RWPE2 (cell line): ENCODE results near the gene BCLAF1.

ENCODE experiments used
- ATAC-seq: fragments of 200-7000 bp; cut with Tn5 transposase; 3 replicates; pipeline ENCODE4 v1.9.1; 2021; ENCODE audit warnings: low read depth
- DNase-seq: peaks from one replicate; pipeline ENCODE4 v3.0.0-alpha.2; 2020; ENCODE audit warnings: low spot score
- H3K27ac ChIP-seq: fragments of 450-650 bp; 2 replicates; pipeline ENCODE4 v1.5.1; 2017; ENCODE audit warnings: mild to moderate bottlenecking; ENCODE audit not compliant: poor library complexity, severe bottlenecking
- H3K27me3 ChIP-seq: fragments of 250-450 bp; sonication (Bioruptor Pico); 2 replicates; pipeline ENCODE4 v1.5.1; 2021; ENCODE audit warnings: mild to moderate bottlenecking, moderate library complexity; ENCODE audit not compliant: insufficient read depth, poor library complexity, severe bottlenecking
- H3K36me3 ChIP-seq: fragments of 250-450 bp; sonication (Bioruptor Pico); 2 replicates; pipeline ENCODE4 v1.5.1; 2020; ENCODE audit warnings: low read depth, mild to moderate bottlenecking, moderate library complexity
- H3K4me1 ChIP-seq: fragments of 250-450 bp; sonication (Bioruptor Pico); 2 replicates; pipeline ENCODE4 v1.5.1; 2021; ENCODE audit warnings: mild to moderate bottlenecking, moderate library complexity; ENCODE audit not compliant: insufficient read depth, poor library complexity, severe bottlenecking
- H3K4me3 ChIP-seq: fragments of 250-450 bp; sonication (Bioruptor Pico); 2 replicates; pipeline ENCODE4 v1.5.1; 2021; ENCODE audit warnings: mild to moderate bottlenecking, moderate library complexity; ENCODE audit not compliant: severe bottlenecking
- H3K9me3 ChIP-seq: fragments of 250-450 bp; sonication (Bioruptor Pico); 2 replicates; pipeline ENCODE4 v1.5.1; 2021; ENCODE audit warnings: mild to moderate bottlenecking, moderate library complexity; ENCODE audit not compliant: severe bottlenecking
- TF ChIP-seq, protein P1 (sequence below): fragments of 450-650 bp; IDR thresholded peaks from one replicate; pipeline ENCODE4 v1.5.1; 2017; ENCODE audit warnings: mild to moderate bottlenecking, moderate library complexity; ENCODE audit not compliant: poor library complexity, severe bottlenecking

The BCLAF1 gene

DNA sequence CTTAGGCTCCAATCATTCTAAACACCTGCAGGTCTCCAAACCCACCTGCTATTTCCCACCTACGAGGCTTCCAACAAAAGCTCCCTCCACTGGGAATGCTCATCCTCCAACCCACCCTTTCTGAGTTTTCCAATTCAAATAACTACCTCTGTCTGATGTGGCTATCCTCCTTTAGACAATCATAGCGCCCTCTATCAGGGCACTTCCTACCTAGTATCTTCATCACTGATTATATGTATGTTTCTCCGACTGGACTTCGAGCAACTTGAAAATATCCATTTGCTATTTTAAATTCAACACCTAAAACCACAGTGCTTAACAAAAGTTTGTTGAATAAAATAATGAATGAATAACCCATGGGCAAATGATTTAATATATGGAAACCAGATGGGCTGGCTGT is 80.9 kb downstream of the BCLAF1 start:
- no peak overlapping the region for H3K27ac ChIP-seq
- TF ChIP-seq, protein P1, sequence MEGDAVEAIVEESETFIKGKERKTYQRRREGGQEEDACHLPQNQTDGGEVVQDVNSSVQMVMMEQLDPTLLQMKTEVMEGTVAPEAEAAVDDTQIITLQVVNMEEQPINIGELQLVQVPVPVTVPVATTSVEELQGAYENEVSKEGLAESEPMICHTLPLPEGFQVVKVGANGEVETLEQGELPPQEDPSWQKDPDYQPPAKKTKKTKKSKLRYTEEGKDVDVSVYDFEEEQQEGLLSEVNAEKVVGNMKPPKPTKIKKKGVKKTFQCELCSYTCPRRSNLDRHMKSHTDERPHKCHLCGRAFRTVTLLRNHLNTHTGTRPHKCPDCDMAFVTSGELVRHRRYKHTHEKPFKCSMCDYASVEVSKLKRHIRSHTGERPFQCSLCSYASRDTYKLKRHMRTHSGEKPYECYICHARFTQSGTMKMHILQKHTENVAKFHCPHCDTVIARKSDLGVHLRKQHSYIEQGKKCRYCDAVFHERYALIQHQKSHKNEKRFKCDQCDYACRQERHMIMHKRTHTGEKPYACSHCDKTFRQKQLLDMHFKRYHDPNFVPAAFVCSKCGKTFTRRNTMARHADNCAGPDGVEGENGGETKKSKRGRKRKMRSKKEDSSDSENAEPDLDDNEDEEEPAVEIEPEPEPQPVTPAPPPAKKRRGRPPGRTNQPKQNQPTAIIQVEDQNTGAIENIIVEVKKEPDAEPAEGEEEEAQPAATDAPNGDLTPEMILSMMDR, result no peak
- ATAC-seq, result no peak
- H3K4me3 ChIP-seq, result no peak overlapping the region
- no peaks in the 10 kb centered on the region for H3K27me3 ChIP-seq
- no peaks in the 10 kb centered on the region for H3K9me3 ChIP-seq
- no peak for DNase-seq
- H3K36me3 ChIP-seq, result no peaks in the 10 kb centered on the region
- no peaks in the 10 kb centered on the region for H3K4me1 ChIP-seq
